Endometrial microvascular endothelial cells (primary cell): ENCODE measurements around the gene ANO7. TPM values are rescaled to one million over a fixed set of nuclear protein-coding genes. Genes with fewer than 3 reads are reported as not detected.

Source experiments
- in situ Hi-C: cut with HindIII; loops from 2 replicates; pipeline ENCODE4 v1.10.0; 2017; ENCODE audit warnings: low sequenced_read_pairs, low pct_unique_long_range_greater_than_20kb; ENCODE audit errors: inconsistent ontology term
- total RNA-seq: library from RNA; depleted of rRNA; stranded (reverse); fragments of >200 nt; gene quantifications from one replicate; pipeline ENCODE4 v1.2.3, GENCODE V29; 2015; ENCODE audit errors: inconsistent ontology term

The ANO7 gene
- total RNA-seq, 1 donor from 2014 or later, result 0.19 TPM

GRCh38 chr2:241203218-241204009 lies 14.9 kb downstream of the ANO7 start:
- in situ Hi-C loops, result no loop called here

GRCh38 chr2:241204010-241204384 lies 15.5 kb downstream of the ANO7 start:
- in situ Hi-C loops, result no loop called here

- in situ Hi-C loops, result no loop called here
Measured at GRCh38 chr2:241204490-241204889, 16.0 kb downstream of the ANO7 start.

GRCh38 chr2:241205086-241205485 lies 16.6 kb downstream of the ANO7 start:
- in situ Hi-C loops, result no loop called here

GRCh38 chr2:241207151-241207550 lies 18.7 kb downstream of the ANO7 start:
- in situ Hi-C loops, result no loop called here

- in situ Hi-C loops, result no loop called here
Measured at GRCh38 chr2:241207641-241208040, 19.2 kb downstream of the ANO7 start.

GRCh38 chr2:241208058-241208457 lies 19.6 kb downstream of the ANO7 start:
- in situ Hi-C loops, result no loop called here

- in situ Hi-C loops, result no loop called here
Measured at GRCh38 chr2:241209271-241209670, 20.8 kb downstream of the ANO7 start.

GRCh38 chr2:241211276-241211675 lies 22.8 kb downstream of the ANO7 start:
- in situ Hi-C loops, result no loop called here

- in situ Hi-C loops, result no loop called here
Measured at GRCh38 chr2:241213041-241213440, 24.6 kb downstream of the ANO7 start.

GRCh38 chr2:241213567-241213966 lies 25.1 kb downstream of the ANO7 start:
- in situ Hi-C loops, result no loop called here

- in situ Hi-C loops, result no loop called here
Measured at GRCh38 chr2:241214209-241214608, 25.7 kb downstream of the ANO7 start.

GRCh38 chr2:241214766-241215165 lies 26.3 kb downstream of the ANO7 start:
- in situ Hi-C loops, result no loop called here

GRCh38 chr2:241215421-241215820 lies 26.9 kb downstream of the ANO7 start:
- in situ Hi-C loops, result no loop called here

- in situ Hi-C loops, result no loop called here
Measured at GRCh38 chr2:241216211-241216761, 27.8 kb downstream of the ANO7 start.

- in situ Hi-C loops, result no loop called here
Measured at GRCh38 chr2:241217320-241218031, 29.0 kb downstream of the ANO7 start.

- in situ Hi-C loops, result no loop called here
Measured at GRCh38 chr2:241218131-241219029, 29.9 kb downstream of the ANO7 start.

GRCh38 chr2:241219030-241219382 lies 30.5 kb downstream of the ANO7 start:
- in situ Hi-C loops, result no loop called here

GRCh38 chr2:241219856-241220356 lies 31.4 kb downstream of the ANO7 start:
- in situ Hi-C loops, result no loop called here
